PFSK-1 (cell line): Measurements from ENCODE around the gene CACNB2.

Source experiments
- POLR2AphosphoS5 ChIP-seq: IDR thresholded peaks from 2 replicates; pipeline ENCODE4 v1.6.1; 2012; ENCODE audit warnings: low read depth, mild to moderate bottlenecking, control low read depth, low read length, moderate library complexity
- REST ChIP-seq, 2 experiments: IDR thresholded peaks; 2 replicates each; pipeline versions ENCODE4 v1.6.1 to v1.8.0; 2011 to 2012; ENCODE audit warnings: low read depth in 2 of 2, low read length in 2 of 2, control low read depth in 1 of 2, inconsistent platforms in 1 of 2, mild to moderate bottlenecking in 1 of 2, moderate library complexity in 1 of 2; ENCODE audit not compliant: insufficient read depth in 1 of 2
- SIN3A ChIP-seq: IDR thresholded peaks from 2 replicates; pipeline ENCODE4 v1.6.1; 2012; ENCODE audit warnings: mild to moderate bottlenecking, low read length, moderate library complexity, borderline replicate concordance; ENCODE audit not compliant: insufficient read depth

GRCh38 chr10:18204039-18204835, 64.0 kb downstream of the CACNB2 start:
- TF ChIP-seq SIN3A (no peak), POLR2AphosphoS5 (no peak), REST (IDR thresholded peaks at IDR 0.05; ENCODE audit: insufficient read depth in 1 of 2, low read depth in 2 of 2, low read length in 2 of 2) (no peak)
